Measurements from ENCODE around the gene ZFYVE19. TPM values are rescaled to one million over a fixed set of nuclear protein-coding genes. Genes with fewer than 3 reads are reported as not detected.

Gene ZFYVE19
- total and polyA plus RNA-seq, 2 donors from 2014 or later: 18.7 to 37.5 TPM

- no peak overlapping the region for H3K4me3 ChIP-seq (ENCODE audit: low read length in 3 of 3)
- DNase-seq: no peak
- H3K36me3 ChIP-seq (ENCODE audit: control insufficient read depth in 2 of 3, insufficient read depth in 3 of 3, low read length in 3 of 3): no peaks in the 10 kb centered on the region
- peaks cover 4 to 17% (median 7%) of the 10 kb centered on the region in 3 donors for H3K4me1 ChIP-seq (ENCODE audit: control insufficient read depth in 2 of 3, insufficient read depth in 2 of 3, low read depth in 1 of 3, low read length in 3 of 3)
- no peak for TF ChIP-seq CTCF (IDR thresholded peaks at IDR 0.05; ENCODE audit: borderline replicate concordance, extremely low read depth, insufficient read depth)
- no peak for FAIRE-seq
- intact Hi-C loops (cut with DNase I): no loop called here
- no peak overlapping the region for H3K27ac ChIP-seq (ENCODE audit: low read depth in 2 of 2, low read length in 2 of 2)
- H3K9me3 ChIP-seq (ENCODE audit: control insufficient read depth in 2 of 3, insufficient read depth in 1 of 3, low read length in 3 of 3): no peaks in the 10 kb centered on the region
- no peaks in the 10 kb centered on the region for H3K27me3 ChIP-seq (ENCODE audit: control insufficient read depth, insufficient read depth, low read length)
- no peak overlapping the region for H3K9ac ChIP-seq (ENCODE audit: low read length in 3 of 3)
Observed at GRCh38 chr15:40766194-40766815, 40.6 kb upstream of the ZFYVE19 start.

- intact Hi-C loops (cut with DNase I): no loop called here
- FAIRE-seq: no peak
- Histone ChIP-seq H3K36me3 (ENCODE audit: control insufficient read depth in 2 of 3, insufficient read depth in 3 of 3, low read length in 3 of 3) (peaks cover 0 to 2% (median 0%) of the 10 kb centered on the region in 3 donors), H3K9ac (ENCODE audit: low read length in 3 of 3) (no peak overlapping the region), H3K9me3 (ENCODE audit: control insufficient read depth in 2 of 3, insufficient read depth in 1 of 3, low read length in 3 of 3) (no peaks in the 10 kb centered on the region), H3K27ac (ENCODE audit: low read depth in 2 of 2, low read length in 2 of 2) (no peak overlapping the region), H3K4me3 (ENCODE audit: low read length in 3 of 3) (no peak overlapping the region), H3K4me1 (ENCODE audit: control insufficient read depth in 2 of 3, insufficient read depth in 2 of 3, low read depth in 1 of 3, low read length in 3 of 3) (peaks cover 4 to 17% (median 7%) of the 10 kb centered on the region in 3 donors), H3K27me3 (ENCODE audit: control insufficient read depth, insufficient read depth, low read length) (no peaks in the 10 kb centered on the region)
- TF ChIP-seq CTCF (IDR thresholded peaks at IDR 0.05; ENCODE audit: borderline replicate concordance, extremely low read depth, insufficient read depth): no peak
- DNase-seq: peak in 1 of 5 donors; percentile 71
Observed at GRCh38 chr15:40766906-40767837, 39.7 kb upstream of the ZFYVE19 start.

GRCh38 chr15:40767838-40768500, 38.9 kb upstream of the ZFYVE19 start:
- no peak for FAIRE-seq

More at GRCh38 chr15:40767838-40768500, 38.9 kb upstream of the ZFYVE19 start:
- H3K36me3 ChIP-seq (ENCODE audit: control insufficient read depth in 2 of 3, insufficient read depth in 3 of 3, low read length in 3 of 3): peaks cover 0 to 2% (median 0%) of the 10 kb centered on the region in 3 donors
- no peak overlapping the region for H3K4me3 ChIP-seq (ENCODE audit: low read length in 3 of 3)
- no peak for DNase-seq
- H3K27me3 ChIP-seq (ENCODE audit: control insufficient read depth, insufficient read depth, low read length): no peaks in the 10 kb centered on the region
- no peaks in the 10 kb centered on the region for H3K9me3 ChIP-seq (ENCODE audit: control insufficient read depth in 2 of 3, insufficient read depth in 1 of 3, low read length in 3 of 3)
- H3K9ac ChIP-seq (ENCODE audit: low read length in 3 of 3): no peak overlapping the region
- peaks cover 4 to 17% (median 7%) of the 10 kb centered on the region in 3 donors for H3K4me1 ChIP-seq (ENCODE audit: control insufficient read depth in 2 of 3, insufficient read depth in 2 of 3, low read depth in 1 of 3, low read length in 3 of 3)
- no peak for TF ChIP-seq CTCF (IDR thresholded peaks at IDR 0.05; ENCODE audit: borderline replicate concordance, extremely low read depth, insufficient read depth)
- intact Hi-C loops (cut with DNase I): no loop called here
- no peak overlapping the region for H3K27ac ChIP-seq (ENCODE audit: low read depth in 2 of 2, low read length in 2 of 2)

Data from kidney (tissue), 14 donors.